SIG-M5 treated with dmso at 0.1 percent for 504 hours (cell line): ENCODE measurements around the gene ARL14EP.

ENCODE experiments used
- DNase-seq: peaks from one replicate; lab custom pipeline; 2025; ENCODE audit not compliant: unreplicated experiment; lab: John Stamatoyannopoulos, UW

Gene ARL14EP

GRCh38 chr11:30322826-30323710, at the start of gene ARL14EP:
Gene ARL14EP (plus strand): TSS chr11:30323104. CDS start chr11:30330949, 7,845 bp downstream.
- peak; percentile 93 for DNase-seq

DNA sequence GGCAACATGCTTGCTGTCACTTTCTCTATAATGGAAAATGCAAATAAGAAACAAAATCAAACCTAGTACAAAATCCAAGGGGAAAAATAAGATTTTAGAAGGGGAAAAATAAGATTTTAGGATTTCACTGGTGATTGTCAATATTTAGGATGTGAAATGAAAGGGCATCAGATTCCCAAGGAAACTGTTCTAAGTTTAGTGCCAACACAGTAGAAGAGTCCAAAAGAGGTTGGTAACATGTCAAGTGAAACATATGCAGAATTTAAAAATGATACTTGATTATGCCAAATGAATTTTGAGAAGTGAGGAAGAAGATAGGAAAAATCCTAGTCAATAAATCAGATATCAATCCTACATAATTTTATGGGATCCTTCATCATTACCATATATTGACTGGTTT, 45.7 kb upstream of the ARL14EP start:
- DNase-seq, result no peak

DNA sequence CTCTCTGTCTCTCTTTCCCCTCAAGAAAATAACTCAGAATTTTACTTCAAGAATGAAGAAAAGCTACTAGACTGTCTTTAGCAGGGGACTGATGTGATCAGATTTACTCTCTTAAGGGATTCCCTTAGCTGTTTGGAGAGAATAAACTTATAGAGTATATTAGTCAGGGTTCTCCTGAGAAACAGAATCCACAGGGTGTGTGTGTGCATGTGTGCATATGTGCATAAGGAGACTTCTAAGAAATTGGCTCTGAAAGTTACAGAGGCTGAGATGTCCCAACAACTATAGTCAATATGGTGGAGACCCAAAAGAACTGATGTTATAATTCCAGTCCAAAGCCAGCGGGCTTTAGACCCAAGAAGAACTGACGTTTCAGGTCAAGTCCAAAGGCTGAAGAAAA, 43.1 kb upstream of the ARL14EP start:
- DNase-seq, result no peak

GRCh38 chr11:30281476-30282288, 41.2 kb upstream of the ARL14EP start:
- no peak for DNase-seq

DNA sequence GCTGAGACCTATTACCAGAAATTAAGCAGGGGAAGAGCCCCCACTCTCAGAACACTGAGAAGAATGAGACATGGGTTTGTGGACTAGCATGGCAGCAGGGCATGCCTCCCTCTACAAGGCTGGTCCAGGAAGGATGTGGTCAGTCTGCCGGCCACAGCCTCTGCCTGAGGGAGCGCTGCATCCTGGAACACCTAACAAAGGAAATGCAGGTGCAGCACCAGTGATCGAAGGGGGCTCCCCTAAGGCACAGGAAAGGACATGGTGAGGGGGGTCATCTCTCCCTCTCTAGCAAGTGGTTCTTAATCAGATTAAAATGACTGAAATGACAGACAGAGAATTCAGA, 40.6 kb upstream of the ARL14EP start:
- no peak for DNase-seq

DNA sequence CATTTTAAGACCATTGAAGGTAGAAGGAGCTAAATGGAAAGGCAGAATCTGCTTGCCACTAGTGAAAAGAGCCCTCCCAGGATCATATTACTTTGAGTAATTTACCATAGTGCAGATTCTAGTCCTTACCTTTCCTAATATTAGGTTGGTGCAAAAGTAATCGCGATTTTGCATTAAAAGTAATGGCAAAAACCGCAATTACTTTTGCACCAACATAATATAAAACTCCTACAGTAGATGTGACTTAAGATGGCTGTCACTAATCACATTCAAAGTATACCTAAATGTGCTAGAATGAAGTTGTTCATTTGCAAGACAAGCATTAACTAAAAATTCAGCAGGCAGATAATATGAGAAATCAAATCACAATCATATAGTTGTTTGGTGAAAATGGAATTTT, 38.1 kb upstream of the ARL14EP start:
- DNase-seq, result no peak

DNA sequence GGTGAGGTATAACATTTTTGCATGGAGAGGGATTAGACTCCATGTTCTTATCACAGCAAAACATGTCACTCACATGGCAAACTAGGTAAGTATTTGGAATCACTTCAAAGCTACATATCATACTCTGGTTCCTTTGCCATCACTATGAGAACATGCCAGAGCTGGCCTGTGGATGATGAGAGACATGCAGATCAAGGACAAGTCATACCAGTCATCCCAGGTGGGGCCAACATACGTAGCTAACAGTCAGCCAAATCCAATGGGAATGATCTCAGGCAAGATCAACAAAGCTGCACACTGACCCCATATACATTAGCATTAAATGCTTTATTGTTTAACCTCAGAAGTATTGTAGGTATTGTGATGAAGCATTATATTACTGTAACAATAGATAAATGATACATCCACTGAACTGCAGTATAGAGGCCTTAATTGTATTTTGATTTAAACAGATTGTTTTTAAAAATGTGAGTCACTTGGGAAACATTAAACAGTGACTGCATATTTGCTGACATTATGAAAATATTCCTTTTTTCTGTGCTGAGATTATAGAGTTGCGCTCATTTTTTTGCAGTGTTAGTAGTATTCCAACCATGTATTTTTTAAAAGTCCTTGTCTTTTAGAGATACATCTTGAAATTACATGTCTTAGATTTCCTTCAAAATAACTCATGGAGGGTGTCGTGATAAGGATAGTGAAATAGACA, 37.3 kb upstream of the ARL14EP start:
- DNase-seq, result no peak

- DNase-seq, result no peak
Measured at GRCh38 chr11:30291331-30291730, 31.6 kb upstream of the ARL14EP start.

GRCh38 chr11:30292545-30292944, 30.4 kb upstream of the ARL14EP start:
- no peak for DNase-seq

DNA sequence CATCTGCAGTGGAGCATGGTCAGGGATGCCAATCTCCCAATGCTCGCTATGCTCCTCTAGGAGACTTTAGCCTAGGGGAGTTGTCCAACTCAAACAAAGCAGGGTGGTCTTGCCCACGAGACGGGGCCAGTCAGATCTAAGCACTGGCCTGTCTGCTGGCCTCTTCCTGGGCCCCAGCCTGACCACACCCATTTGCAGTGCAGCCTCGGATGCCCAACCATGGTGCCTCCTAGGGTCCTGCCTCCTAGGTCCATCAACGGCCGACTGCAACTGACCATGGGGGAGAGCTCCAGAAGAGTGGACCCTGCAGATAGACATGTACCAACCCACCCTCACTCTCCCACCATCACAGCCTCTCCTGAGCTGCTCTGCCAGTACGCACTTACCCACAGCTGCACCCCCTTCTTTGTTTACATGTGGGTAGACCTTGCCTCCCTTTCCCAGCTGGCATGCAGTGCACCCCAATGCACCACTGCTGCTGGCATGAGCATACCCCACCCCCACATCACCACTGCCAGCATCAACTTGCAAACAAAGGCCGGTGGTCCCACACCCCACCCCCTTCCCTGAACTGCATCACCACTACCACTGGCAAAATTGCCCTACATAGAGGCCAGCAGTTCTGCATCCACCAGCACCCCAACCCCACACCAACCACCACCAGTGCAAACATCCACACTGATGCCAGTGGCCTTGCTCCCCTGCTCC, 27.6 kb upstream of the ARL14EP start:
- no peak for DNase-seq

DNA sequence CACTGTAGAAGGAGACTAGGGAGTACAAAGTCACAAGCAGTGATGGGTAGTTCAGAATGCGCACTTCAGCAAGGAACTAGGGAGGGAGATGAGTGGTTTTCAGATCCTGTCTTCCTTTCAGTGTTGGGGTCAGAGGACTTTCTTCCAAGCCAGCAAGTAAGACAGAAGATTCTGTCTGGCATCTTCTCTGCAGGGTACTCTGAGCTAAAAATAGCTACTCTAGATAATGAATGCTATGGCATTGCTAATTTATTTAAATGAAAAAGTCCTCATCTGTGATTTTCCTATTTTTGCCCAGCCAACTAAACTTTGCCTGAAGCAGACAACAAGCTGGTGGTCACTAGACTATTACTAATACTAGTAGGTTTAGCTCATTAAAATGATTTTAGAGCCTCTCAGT, 18.3 kb upstream of the ARL14EP start:
- DNase-seq, result no peak

DNA sequence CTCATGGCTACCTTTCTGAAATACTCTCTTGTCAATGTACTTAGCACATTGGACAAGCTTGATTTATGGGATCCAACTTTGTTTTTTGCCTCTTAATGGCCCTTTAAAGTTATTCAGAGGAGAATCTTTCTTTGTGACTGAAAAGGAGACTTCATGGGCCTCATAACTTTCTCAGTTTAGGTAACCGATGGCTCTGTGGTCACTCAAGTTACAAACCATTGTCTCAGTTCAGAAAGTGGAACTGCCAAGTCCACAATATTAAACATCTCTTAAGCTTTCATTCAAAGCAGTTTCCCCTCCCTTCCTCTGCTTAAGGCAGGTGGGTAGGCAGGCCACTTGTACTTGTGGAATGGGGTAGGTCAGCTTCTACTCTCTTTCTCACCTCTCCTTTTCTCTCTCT, 12.3 kb upstream of the ARL14EP start:
- DNase-seq, result no peak

DNA sequence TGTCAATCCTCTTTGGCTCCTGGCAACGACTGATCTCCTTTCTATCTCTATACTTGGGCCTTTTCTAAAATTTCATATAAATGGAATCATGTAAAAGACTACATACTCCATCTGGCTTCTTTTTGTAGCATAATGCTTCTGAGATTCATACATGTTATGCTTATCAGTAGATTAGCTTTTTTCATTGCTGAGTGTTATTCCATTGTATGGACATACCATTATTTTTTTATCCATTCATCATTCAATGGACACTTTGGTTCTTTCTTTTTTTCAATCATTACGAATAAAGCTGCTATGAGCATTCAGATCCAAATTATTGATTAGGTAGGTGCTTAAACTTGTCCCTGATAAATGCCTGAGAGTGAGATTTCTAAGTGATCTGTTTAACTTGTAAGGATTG, 11.7 kb upstream of the ARL14EP start:
- DNase-seq, result no peak

- DNase-seq, result no peak
Measured at GRCh38 chr11:30312243-30312642, 10.7 kb upstream of the ARL14EP start.

- no peak for DNase-seq
Measured at GRCh38 chr11:30313580-30313979, 9.3 kb upstream of the ARL14EP start.

DNA sequence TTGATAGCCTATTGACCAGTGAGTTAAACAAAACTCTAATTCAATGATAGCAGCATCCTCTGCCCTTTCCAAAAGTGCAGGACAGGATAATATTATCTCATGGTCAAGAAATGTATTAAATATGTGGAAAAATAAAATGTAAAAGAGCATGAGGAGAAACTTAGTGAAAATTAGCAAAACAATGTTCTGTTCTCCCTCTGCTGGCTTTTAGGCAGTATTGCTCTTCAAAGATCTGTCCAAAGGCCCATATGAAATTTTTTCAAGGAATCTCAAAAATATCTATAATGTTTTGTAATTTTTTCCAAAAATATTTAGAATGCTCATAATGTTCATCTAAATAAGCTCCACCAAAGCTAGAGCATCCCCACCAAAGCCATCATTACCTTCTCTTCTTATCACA, 8.3 kb upstream of the ARL14EP start:
- DNase-seq, result no peak

DNA sequence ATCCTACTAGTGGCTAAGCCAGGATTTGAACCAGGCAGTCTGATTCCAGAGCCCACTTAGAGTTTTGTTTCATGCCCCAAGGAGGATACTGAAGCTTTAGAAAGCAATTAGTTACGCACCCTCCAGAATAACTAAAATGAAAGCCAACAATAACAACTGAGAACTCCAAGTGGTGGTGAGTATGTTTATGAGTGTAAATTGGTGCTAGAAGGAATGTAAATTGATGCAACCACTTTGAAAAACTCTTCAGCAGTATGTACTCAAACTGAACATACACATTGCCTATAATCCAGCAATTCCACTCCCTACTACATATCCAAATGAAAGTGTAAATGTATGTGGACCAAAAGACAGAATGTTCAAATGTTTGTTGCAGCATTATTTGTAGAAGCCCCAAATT, 6.7 kb upstream of the ARL14EP start:
- no peak for DNase-seq

GRCh38 chr11:30317030-30317429, 5.9 kb upstream of the ARL14EP start:
- no peak for DNase-seq

- no peak for DNase-seq
Measured at GRCh38 chr11:30321321-30321720, 1.6 kb upstream of the ARL14EP start.

DNA sequence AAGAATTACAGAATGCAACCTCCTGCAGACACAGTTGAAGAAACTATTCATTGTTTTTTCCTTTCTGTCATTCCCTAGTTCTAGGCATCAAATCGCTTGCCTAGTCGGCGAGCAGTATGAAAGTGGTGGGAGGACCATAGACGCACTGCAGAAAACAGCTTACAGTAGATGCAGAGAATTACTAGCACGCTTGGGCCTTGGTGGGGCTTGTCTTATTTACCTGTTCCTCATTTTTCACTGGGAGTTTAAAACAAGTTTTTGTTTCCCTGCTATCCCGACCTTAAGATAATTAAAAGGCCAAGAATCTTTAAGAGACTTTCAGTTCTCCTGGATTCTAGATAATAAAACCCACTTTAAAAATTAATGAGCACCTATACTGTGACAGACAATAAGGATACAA, 713 bp upstream of the ARL14EP start:
- no peak for DNase-seq
